Chondrocyte (in vitro differentiated cells): ENCODE results near the gene GNG2. TPM values are rescaled to one million over a fixed set of nuclear protein-coding genes. Genes with fewer than 3 reads are reported as not detected.

Experiments
- DNase-seq: peaks from one replicate; pipeline ENCODE4 v3.0.0; 2021; ENCODE audit warnings: mixed read lengths, low spot score
- H3K27ac Mint-ChIP-seq: one replicate; pipeline ENCODE4 v1.8.0; 2021; ENCODE audit warnings: mild to moderate bottlenecking, moderate library complexity, mixed read lengths; ENCODE audit not compliant: unreplicated experiment
- H3K27me3 Mint-ChIP-seq: 2 replicates; pipeline ENCODE4 v1.8.0; 2021; ENCODE audit warnings: low read depth, mixed read lengths
- H3K36me3 Mint-ChIP-seq: 2 replicates; pipeline ENCODE4 v1.8.0; 2021; ENCODE audit warnings: low read depth, mixed read lengths
- H3K4me1 Mint-ChIP-seq: 2 replicates; pipeline ENCODE4 v1.8.0; 2021; ENCODE audit warnings: low read depth, mild to moderate bottlenecking, mixed read lengths
- H3K4me3 Mint-ChIP-seq: one replicate; pipeline ENCODE4 v1.8.0; 2021; ENCODE audit warnings: mild to moderate bottlenecking, moderate library complexity, mixed read lengths; ENCODE audit not compliant: unreplicated experiment
- H3K9me3 Mint-ChIP-seq: 2 replicates; pipeline ENCODE4 v1.8.0; 2021; ENCODE audit warnings: low read depth, mixed read lengths
- total RNA-seq: library from RNA; stranded (reverse); gene quantifications from 3 replicates; pipeline ENCODE4 v1.2.1, GENCODE V29; 2021
- TF ChIP-seq, protein P1 (sequence below): fragments of 200-600 bp; sonication (generic); IDR thresholded peaks from 2 replicates; pipeline ENCODE4 v1.5.0; 2021; ENCODE audit warnings: antibody characterized with exemption, mild to moderate bottlenecking, moderate library complexity

The GNG2 gene
- total RNA-seq, 1 donor from 2014 or later, result 2.4 TPM

DNA sequence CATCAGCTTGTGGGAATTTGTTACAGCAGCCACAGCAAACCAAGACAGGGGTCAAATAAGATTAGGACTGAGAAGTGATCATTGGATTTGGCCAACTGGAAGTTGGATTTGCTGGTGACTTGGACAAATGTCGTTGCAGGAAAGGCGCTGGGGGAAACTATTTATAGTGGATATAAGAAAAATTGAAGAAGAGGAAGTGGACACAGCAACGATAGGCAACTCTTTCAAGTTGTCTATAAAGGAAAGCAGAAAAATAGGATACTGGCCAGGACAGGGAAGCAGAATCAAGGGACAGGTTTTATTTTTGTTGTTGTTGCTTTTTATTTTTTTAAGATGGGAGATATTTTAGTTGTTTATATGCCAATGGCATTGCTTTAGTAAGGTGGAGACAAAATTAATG, 72.8 kb downstream of the GNG2 start:
- DNase-seq, result no peak
- Mint-ChIP-seq H3K4me1 (no peaks in the 10 kb centered on the region), H3K36me3 (no peaks in the 10 kb centered on the region), H3K4me3 (no peak overlapping the region), H3K27me3 (no peaks in the 10 kb centered on the region), H3K27ac (no peak overlapping the region), H3K9me3 (no peaks in the 10 kb centered on the region)
- TF ChIP-seq, protein P1, sequence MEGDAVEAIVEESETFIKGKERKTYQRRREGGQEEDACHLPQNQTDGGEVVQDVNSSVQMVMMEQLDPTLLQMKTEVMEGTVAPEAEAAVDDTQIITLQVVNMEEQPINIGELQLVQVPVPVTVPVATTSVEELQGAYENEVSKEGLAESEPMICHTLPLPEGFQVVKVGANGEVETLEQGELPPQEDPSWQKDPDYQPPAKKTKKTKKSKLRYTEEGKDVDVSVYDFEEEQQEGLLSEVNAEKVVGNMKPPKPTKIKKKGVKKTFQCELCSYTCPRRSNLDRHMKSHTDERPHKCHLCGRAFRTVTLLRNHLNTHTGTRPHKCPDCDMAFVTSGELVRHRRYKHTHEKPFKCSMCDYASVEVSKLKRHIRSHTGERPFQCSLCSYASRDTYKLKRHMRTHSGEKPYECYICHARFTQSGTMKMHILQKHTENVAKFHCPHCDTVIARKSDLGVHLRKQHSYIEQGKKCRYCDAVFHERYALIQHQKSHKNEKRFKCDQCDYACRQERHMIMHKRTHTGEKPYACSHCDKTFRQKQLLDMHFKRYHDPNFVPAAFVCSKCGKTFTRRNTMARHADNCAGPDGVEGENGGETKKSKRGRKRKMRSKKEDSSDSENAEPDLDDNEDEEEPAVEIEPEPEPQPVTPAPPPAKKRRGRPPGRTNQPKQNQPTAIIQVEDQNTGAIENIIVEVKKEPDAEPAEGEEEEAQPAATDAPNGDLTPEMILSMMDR, result no peak

DNA sequence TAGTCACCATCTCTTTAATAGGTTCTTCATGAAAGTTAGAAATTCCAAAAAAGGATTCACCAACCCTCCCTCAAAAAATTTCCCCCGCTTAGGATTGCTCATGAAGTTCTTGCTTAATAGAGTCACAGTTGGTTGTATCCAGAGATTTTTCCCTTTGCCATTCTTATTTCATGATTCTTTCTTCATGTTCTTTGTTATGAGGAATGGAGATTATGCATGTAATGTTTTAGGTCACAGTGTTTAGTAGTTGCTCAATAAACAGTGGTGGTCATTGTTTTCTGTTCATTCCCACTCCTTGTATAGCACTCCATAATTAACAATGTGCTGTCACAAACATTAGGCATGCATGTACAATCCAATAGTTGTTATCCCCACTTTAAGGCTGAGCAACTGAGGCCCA, 77.7 kb downstream of the GNG2 start:
- Mint-ChIP-seq H3K9me3 (no peaks in the 10 kb centered on the region), H3K27me3 (no peaks in the 10 kb centered on the region), H3K4me3 (no peak overlapping the region), H3K36me3 (no peaks in the 10 kb centered on the region), H3K27ac (no peak overlapping the region), H3K4me1 (no peaks in the 10 kb centered on the region)
- TF ChIP-seq, protein P1, result no peak
- no peak for DNase-seq

GRCh38 chr14:51938821-51939220, 78.4 kb downstream of the GNG2 start:
- no peak overlapping the region for H3K4me3 Mint-ChIP-seq
- no peaks in the 10 kb centered on the region for H3K27me3 Mint-ChIP-seq
- no peaks in the 10 kb centered on the region for H3K36me3 Mint-ChIP-seq
- TF ChIP-seq, protein P1, result no peak
- no peak overlapping the region for H3K27ac Mint-ChIP-seq
- no peak for DNase-seq
- no peaks in the 10 kb centered on the region for H3K4me1 Mint-ChIP-seq
- no peaks in the 10 kb centered on the region for H3K9me3 Mint-ChIP-seq

DNA sequence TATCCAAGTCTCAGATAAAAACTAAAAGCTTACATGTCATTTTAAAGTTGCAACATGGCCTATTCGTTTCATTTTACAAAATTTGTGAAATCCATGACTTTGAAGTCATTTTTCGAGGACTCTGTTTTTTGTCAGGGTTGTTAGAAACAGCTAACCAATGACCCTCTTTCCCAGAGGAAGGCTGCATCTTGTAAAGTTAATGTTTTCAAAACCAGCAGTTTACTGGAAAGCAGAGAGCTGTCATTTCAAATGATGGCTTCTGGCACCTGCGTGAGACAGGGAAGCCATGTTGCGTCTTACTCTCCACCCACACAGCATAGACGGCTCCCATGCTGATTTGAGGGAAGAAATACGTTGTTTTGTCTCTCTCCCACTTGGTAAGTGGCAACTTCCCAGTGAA, 78.8 kb downstream of the GNG2 start:
- DNase-seq, result no peak
- Mint-ChIP-seq H3K4me1 (no peaks in the 10 kb centered on the region), H3K27ac (no peak overlapping the region), H3K27me3 (no peaks in the 10 kb centered on the region), H3K4me3 (no peak overlapping the region), H3K9me3 (no peaks in the 10 kb centered on the region), H3K36me3 (no peaks in the 10 kb centered on the region)
- TF ChIP-seq, protein P1, result no peak

DNA sequence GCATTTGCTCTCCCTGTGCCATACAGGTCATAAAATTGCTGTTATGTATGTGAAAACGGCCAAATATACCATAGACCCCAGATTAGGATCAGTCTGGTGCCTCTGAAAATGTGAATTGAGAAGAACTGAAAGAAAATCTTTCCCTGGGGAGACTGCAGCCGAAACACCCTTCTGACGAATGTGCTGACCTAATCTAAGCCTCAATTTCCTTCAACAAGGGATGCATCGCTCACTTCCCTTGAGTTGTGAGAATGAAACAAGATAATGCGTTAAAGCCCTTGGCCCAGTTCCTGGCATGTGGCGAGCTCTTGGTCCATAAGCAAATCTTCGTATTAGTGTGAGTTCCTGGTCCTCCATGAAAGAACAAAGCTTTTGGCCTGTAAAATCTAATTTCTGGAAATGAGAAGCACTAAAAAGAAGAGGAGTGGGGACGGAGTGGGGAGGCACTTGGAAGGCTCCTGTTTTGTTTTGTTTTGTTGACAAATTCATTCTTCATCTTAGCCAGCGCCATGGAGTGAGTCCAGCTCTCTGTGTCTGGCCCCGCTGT, 79.4 kb downstream of the GNG2 start:
- H3K4me3 Mint-ChIP-seq, result no peak overlapping the region
- DNase-seq, result no peak
- no peaks in the 10 kb centered on the region for H3K27me3 Mint-ChIP-seq
- no peaks in the 10 kb centered on the region for H3K9me3 Mint-ChIP-seq
- TF ChIP-seq, protein P1, result no peak
- no peaks in the 10 kb centered on the region for H3K4me1 Mint-ChIP-seq
- no peak overlapping the region for H3K27ac Mint-ChIP-seq
- no peaks in the 10 kb centered on the region for H3K36me3 Mint-ChIP-seq
